Right ventricle myocardium inferior (tissue), 1 donor: ENCODE measurements around the gene FANCF. TPM values are rescaled to one million over a fixed set of nuclear protein-coding genes. Genes with fewer than 3 reads are reported as not detected.

Experiments
- ATAC-seq: fragments of 200-7000 bp; cut with Tn5 transposase; one replicate; pipeline ENCODE4 v1.9.1; 2020; ENCODE audit warnings: mild to moderate bottlenecking, moderate library complexity
- DNase-seq: peaks from one replicate; pipeline ENCODE4 v3.0.0; 2021; ENCODE audit errors: missing footprints
- intact Hi-C: fragments of 100-400 bp; cut with DNase I; formaldehyde crosslinking; loops from one replicate; pipeline ENCODE4 v1.11.0; 2022
- total RNA-seq: library from RNA; stranded (reverse); fragmentation: NEBNext Ultra II Directional; extraction: Animal tissue kit (Norgen Biotek cat#: 25700); gene quantifications from one replicate; pipeline ENCODE4 v1.2.1, GENCODE V29; 2021
- donor health status: DM: no; HTN: yes; CAD: no; lungs with severe emphysema.

Gene FANCF
- total RNA-seq, 1 donor from 2014 or later = 4.8 TPM

DNA sequence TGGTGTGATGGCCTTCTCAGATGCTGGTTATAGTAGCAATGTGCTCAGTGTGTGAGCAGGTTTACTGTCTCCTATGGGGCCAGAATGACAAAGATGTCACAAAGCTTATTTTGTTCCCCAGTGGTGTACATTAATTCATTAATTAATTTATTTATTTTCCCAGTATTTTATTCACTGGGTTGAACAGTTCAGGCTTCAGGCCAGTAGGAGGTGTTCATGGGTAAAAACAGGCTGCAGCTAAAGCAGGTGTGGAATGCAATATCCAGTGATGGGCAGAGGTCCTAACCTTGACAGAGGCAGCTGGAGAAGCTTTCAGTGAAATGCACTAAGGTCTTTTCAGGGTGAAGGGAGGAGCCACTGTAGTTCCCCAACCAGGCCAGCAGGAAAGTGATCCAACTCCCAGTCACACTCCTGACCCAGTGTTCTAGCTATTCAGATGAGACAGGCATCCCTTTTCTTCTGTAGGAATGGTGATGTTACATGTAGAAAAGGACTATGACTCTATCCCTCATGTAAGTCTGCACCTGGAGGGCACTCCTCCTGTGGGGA is 7.8 kb upstream of the FANCF start:
- ATAC-seq (no peak), DNase-seq (no peak)
- intact Hi-C loops = no loop called here

DNA sequence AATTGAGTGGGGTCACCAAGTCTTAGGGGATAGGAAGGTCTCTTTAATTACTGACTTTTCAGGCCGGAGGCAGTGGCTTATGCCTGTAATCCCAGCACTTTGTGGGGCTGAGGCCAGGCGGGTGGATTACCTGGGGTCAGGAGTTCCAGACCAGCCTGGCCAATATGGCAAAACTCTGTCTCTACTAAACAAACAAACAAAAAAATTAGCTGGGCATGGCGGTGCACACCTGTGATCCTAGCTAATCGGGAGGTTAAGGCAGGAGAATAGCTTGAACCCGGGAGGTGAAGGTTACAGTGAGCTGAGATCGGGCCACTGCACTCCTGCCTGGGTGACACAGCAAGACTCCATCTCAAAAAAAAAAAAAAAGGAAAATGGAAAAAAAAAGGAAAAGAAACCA is 1.8 kb upstream of the FANCF start:
- intact Hi-C loops = loop anchor here (5.0 kb wide), 1 partner anchor 200 kb away; the partner anchor contains the start of gene SVIP
- ATAC-seq = no peak
- DNase-seq = no peak

DNA sequence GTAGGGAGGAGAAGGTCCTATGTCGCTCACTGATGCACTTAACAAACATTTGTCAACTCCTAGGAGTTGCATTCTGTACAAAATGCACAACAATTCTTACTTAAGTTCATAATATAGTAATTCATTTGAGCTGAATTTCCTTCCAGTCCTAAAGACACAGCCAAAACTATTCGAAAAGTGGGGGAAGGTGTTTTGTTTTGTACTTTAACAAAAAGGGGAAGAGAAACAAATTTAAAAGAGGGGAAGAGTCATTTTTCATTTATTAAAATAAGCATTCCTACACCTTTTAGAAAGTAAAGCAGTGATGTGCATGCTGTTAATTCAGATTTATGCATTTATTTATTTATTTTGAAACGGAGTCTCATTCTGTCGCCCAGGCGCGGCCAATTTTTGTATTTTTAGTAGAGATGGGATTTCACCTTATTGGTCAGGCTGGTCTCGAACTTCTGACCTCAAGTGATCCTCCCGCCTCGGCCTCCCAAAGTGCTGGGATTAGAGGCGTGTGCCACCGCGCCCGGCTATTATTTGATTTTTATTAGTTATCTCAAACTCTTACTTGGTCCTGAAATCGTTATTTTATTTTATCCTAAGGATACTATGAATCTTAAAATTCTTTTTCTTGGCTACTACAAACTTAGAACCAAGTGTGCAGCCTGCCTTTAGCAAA is 1.1 kb upstream of the FANCF start:
- DNase-seq = no peak
- no peak for ATAC-seq
- intact Hi-C loops = loop anchor here (5.0 kb wide), 1 partner anchor 201 kb away; the partner anchor contains the start of gene SVIP

DNA sequence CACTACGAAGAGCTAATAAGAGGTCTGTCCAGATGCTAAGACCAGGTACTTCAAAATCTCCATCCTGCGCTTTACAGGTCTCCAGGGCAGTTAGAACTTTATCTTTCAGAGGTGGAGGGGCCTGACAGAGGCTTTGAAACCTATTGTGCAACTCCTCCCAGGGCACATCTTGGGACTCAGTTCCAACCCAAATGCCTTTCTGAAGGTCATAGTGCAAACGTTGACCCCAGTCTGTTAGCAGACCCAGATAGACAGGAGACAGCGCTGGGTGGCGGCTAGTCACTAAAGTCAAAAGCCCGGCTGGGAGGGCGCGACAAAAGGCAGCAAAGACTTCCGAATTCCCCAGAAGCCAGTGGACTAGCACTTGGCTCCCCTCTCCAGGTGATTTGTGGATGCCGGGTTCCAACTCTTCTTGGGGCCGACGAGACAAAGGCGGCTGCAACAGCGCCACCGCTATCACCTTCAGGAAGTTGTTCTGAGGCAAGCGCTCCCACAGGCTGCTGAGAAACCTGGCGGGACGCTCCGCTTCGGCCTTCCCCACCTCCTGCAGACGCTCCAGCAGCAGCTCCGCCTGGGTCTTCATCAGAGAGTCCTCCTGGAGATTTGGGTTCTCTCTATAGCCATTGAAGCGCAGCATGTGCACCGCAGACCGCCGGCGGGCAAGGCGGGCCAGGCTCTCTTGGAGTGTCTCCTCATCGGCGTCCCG is 728 bp downstream of the FANCF start:
- intact Hi-C loops = loop anchor here (2.0 to 5.0 kb wide), 3 partner anchors 42 to 202 kb away; partner anchors contain the start of genes GAS2 and SVIP
- peak; percentile 77 for ATAC-seq
- DNase-seq = no peak

DNA sequence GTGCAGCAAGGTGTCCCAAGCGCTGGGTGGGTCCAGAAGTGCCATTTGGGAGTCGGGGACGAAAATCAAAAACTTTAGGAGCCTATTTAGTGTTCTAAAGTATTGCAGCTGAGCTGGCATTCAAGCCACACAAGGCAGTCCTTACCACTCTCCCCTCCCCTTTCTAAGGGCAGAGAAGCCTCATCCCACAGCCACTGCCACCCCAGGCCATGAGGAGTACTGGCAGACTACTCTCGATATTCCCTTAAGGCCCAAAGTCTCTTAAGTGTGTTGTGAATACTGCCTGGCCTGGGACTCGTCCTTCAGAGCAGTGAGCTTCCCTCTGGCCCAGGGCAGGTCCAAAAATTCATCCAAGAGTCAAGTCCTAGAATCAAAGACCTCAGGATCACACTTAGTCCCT is 7.8 kb downstream of the FANCF start:
- intact Hi-C loops = no loop called here
- DNase-seq (no peak), ATAC-seq (no peak)

DNA sequence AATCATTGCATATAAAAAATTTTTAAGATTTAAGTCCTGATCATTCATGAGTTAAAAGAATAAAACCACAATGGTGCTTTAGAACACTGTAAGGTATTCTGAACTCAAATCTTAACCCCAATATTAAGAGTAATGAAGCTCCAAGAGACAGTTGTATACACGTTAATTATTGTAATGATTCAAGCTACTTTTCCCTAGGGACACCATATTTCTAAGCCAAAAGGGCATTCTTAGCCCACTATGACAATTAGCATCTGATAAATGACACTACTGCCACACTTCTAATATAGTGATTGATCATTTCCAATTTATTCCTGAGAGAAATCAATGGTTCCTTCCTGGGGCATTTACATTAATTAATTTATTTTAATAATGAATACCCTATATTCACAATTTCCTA is 21.7 kb downstream of the FANCF start:
- DNase-seq (no peak), ATAC-seq (no peak)
- intact Hi-C loops = no loop called here

DNA sequence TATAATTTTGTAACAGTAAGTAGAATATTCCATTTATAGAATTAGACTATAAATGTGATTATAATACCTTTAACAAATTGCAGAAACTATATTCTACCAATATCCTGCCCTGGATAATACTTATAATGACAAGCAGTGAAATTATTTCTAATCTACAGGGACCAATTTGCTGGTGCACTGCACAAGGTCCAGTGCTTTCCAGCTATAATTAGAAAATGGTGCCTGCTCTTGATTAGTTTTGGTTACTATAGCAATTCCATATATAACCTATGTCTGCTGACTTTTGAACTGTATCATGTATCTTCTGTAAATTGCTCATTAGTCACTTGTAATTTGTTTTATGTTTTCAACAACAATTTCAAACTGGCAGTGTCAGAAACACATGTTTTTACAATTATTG is 23.1 kb downstream of the FANCF start:
- DNase-seq (no peak), ATAC-seq (no peak)
- intact Hi-C loops = no loop called here

DNA sequence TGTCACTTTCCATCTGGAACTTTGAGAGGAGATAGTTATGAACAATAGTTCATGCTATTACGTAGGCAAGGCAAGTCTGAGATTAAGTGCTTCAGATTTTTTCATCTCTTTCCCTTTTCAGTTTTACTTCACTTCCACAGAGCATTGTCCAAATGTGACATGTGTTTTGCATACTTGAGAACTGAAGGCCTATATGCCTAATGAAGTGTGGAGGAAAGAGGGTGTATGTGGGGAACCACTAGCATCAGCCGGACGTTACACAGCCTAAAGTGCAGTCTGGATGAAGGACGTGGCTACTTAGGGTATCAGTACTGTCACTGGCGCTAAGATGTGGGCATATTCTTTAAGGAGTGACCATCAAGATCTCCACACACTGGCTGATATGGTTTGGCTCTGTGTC is 26.2 kb downstream of the FANCF start:
- intact Hi-C loops = no loop called here
- ATAC-seq (no peak), DNase-seq (no peak)

DNA sequence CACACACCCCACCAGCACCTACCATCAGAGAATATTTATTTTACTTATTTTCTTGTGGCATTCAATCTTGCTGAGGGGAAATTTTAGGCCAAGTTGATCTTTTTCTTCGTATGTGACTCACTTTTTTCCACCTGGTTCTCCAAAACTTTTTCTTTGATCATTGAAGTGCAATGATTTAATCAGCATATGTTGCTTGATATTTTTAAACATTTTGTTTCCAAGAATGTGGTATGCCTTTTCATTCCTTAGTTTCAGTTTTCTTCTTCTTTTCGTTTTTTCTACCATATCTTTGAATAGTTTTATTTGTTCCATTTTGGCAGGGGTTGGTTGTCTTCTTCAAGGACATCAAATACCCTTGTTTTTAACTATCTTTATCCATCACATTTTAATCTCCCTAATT is 28.6 kb downstream of the FANCF start:
- intact Hi-C loops = no loop called here
- no peak for DNase-seq
- no peak for ATAC-seq

DNA sequence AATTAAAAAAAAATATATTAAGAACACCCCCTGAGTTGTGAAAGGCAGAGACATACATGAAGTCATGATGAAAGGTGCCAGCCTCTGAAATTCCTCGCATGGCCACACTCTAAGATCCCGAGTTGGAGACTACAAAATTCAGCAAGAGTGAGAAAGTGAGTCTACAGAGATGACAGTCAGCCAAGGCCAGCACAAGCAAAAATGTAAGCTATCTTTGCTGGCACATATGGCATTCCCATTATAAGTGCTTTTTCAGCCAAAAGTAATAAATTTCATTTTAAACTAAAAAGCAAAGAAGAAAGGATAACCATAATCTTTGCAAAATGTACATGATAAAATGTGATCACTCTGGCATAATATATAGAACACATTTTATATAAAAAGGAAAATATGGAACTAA is 40.6 kb downstream of the FANCF start:
- ATAC-seq (no peak), DNase-seq (no peak)
- intact Hi-C loops = no loop called here

DNA sequence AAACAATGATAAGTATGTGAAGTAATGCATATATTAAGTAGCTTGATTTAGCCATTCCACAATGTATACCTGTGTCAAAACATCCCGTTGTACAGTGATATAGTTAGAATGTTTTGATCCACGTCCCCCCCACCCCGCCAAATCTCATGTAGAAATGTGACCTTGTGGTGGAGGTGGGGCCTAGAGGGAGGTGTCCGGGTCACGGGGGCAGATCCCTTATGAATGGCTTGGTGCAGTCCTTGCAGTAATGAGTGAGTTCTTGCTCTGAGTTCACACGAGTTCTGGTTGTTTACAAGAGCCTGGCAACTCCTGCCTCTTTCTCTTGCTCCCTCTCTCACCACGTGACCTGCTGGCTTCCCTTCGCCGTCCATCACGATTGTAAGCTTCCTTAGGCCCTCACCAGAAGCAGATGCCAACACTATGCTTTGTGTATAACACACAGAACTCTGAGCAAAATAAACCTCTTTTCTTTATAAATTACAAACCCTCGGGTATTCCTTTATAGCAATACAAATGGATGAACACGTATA is 41.6 kb downstream of the FANCF start:
- intact Hi-C loops = no loop called here
- ATAC-seq = no peak
- no peak for DNase-seq

DNA sequence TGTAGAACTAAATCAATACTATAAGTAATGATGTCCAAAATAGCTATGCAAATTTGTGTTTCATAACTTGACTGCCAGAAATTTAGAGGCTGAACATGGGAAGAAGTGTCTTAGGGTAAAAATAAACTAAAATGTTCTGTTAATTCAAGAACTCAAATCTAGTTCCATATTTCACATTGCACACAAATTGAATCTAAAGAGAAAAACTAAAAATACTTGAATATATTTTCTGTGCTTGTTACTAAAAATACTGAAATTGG is 43.5 kb downstream of the FANCF start:
- ATAC-seq (no peak), DNase-seq (no peak)
- intact Hi-C loops = no loop called here

DNA sequence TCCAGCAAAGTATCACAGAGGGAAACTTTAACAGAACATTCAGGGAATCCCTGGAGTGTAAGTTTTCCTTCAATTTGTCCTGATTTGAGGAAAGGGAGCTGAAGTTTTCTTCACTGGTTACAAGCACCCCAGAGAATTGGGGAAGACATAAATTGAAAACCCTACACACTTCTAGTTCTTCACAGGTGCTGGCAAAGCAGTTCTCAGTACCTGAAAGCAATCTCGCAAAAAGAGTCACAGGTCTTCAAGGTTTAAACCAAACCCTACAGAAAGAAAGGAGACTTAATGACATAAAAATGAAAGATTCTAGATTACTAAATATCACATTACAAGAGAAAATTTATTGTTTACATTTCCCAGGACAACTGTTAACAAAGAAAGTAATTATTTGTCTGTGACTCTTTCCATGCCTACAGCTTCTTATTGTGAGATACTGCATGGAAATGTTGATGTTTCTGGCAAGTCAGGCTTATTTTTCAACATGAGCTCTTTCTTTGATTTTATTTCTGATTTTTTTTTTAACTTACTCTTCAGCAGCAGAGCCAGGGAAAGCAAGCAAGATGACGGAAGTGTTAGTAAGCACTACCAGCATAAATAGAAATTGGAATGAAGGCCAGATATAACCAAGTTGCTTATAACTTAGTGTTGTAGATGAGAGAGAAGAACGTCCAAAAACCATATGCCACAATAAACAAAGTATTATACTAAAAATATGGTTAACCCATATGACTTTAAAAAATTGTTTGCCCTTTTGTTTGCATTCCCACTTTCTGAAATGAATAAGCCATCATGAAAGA is 44.1 kb downstream of the FANCF start:
- DNase-seq (no peak), ATAC-seq (no peak)
- intact Hi-C loops = no loop called here

DNA sequence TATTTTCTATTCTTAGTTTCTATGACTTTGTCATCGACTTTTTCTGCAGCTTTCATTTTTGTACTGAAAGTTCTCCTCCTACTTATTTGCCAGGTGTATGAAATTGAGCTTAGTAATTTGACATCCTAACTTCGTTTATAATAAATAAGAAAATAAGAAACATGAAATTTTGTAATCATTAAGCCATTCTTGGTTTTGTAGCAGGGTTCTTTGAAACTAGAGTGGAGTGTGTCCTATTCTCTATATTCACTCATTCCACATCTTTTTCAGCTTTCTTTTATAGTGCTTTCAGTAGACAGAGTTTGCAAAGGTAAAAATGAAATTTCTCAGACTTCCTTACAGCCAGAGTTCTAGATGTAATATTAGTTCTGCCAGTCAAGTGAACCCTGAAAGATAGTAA is 47.8 kb downstream of the FANCF start:
- no peak for DNase-seq
- intact Hi-C loops = no loop called here
- no peak for ATAC-seq

Other genes with a start within 250 kb of the FANCF start
- gene GAS2, start 40.8 kb upstream of the FANCF start, total RNA-seq = 10.0 TPM
- 24.9 TPM for gene SVIP, start 204.0 kb upstream of the FANCF start, total RNA-seq
- gene CCDC179, start 234.7 kb upstream of the FANCF start, total RNA-seq = not detected